NCI-H1436 treated with DMSO at 0.1 percent for 48 hours (cell line): ENCODE results near the gene CORO6.
A peak's percentile ranks its signal among the peaks of the same experiment; 100 is the strongest.

ENCODE experiments used
- DNase-seq: peaks from one replicate; lab custom pipeline; 2025; lab: John Stamatoyannopoulos, UW

The CORO6 gene

GRCh38 chr17:29630630-29631193 is 8.0 kb upstream of the CORO6 start:
- no peak for DNase-seq

DNA sequence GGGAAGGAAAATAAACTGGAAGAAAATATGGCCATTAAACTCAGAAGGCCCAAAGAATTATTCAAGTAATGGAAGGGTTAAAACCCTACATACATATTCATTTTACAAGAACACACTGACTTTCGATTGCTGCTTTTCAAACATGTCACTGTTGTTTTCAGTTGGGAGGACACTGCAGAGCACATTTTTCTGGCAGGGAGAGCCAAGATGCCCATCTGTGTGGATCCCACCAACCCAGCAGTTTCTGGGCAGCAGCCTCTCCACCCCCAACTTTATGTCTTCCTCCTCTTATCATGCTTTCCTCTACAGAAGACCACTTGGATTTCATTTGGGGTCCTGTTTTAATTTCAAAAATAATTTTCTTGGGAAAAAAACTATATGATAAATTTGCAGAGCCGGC is 7.1 kb upstream of the CORO6 start:
- DNase-seq, result no peak

DNA sequence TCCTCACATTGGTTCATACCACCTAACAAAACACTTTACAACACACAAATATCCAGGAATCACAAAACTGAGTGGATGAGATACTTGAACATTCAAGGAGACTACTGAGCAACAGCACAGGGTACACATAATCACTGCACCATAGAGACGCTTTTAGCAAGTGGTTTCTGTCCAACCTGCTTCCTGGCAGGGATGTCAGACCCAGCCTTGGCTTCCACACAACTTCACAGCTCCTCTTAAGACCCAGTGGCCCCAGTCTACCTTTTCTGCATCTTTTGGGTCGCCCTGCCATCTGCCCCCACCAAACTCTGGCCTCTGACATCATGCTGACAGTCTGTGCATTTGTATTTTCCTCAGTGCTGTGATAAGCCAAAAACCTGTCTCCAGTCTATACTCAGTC is 5.9 kb upstream of the CORO6 start:
- DNase-seq, result no peak

DNA sequence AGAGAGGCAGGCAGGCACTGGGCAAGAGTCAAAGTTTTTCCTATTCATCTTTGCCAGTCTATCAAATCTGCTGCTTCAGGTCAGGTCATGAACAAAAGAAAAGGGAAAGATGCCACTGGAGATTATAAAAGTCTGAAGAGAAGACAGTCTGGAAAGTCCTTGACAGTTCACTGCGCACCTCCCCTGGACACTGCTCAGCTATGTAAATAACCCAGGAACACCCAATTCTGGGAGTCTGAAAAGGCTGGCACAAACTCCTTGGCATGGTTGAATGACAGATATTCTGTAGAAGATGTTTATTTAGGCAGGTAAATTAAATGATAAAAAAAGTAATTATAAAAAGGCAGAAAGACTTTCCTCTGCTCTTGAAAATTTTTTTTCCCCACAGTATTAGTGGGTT is 5.2 kb upstream of the CORO6 start:
- no peak for DNase-seq

DNA sequence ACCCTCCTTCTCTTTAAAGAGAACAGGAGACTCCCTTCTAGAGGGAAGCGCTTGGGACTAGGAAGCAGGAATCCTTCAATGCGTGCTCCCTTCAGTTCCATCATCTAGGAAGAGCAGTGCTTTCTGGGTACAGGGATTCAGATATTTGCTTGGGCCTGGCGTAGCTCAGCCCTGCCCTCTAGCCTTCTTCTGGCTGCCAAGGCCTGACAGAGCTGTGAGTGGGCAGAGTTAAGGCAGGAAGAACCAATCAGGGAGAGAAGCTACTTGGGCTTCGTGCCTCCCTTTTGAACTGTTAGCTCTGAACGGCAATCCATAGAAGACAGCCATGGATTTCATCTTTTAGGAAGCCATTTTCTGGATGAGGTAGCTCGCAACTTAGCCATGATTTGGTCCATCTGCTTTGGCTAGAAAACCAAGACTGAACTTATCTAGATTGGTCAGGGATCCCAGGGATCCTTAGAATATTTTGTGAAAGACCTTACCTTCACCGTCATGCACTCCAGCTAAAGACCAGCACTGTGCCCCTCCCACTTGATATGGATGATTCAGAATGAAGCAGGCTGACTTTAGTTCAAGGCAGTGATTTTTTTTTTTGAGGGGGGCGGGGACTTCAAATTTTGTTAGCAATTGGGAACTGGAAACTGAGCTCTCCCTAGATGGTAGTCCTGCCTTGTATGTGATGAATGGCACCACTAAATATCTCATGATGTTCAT is 2.5 kb upstream of the CORO6 start:
- DNase-seq, result no peak

- DNase-seq, result no peak
These were observed 1.9 kb upstream of the CORO6 start for GRCh38 chr17:29624586-29624985.

DNA sequence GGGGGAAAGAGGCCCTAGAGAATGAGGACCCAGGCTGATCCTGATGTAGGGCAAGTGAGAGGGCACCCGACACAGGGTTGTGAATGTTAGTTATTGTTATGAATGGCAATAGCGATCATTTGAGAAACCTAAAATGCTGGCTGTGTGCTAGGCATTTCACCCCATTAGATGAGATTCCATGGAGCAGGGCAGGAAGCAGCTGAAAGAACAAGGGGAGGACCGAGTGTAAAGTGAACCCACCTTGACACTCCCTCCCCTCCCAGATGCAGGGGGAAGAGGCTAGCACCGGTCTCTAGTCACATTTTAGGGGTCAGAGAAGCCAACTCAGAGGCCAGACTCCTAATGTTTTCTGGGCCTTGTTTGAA is 553 bp upstream of the CORO6 start:
- DNase-seq, result no peak

GRCh38 chr17:29621751-29622194 is 939 bp downstream of the CORO6 start:
- DNase-seq, result no peak

- DNase-seq, result no peak
These were observed 1.8 kb downstream of the CORO6 start for GRCh38 chr17:29620779-29621500.

DNA sequence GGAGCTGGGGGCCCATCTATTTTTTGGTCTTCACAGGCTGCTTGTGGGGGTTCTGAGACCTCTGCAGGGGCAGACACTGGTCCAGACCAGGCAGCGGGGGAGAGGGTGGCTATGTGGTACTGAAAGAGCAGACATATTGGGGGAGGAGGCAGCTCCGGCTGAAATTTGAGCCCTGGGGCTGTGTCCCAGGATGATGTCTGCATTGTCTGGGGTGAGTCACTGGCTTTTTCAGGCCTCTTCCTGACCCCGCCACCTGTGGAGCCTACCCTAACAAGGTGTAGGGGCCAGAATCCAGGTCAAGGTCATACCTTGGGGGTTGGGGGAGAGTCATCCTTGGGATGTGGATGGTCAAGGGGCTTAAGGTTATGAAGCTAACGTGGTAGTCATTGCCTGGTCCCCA is 2.4 kb downstream of the CORO6 start:
- DNase-seq, result no peak

GRCh38 chr17:29619251-29619650 is 3.5 kb downstream of the CORO6 start:
- no peak for DNase-seq

DNA sequence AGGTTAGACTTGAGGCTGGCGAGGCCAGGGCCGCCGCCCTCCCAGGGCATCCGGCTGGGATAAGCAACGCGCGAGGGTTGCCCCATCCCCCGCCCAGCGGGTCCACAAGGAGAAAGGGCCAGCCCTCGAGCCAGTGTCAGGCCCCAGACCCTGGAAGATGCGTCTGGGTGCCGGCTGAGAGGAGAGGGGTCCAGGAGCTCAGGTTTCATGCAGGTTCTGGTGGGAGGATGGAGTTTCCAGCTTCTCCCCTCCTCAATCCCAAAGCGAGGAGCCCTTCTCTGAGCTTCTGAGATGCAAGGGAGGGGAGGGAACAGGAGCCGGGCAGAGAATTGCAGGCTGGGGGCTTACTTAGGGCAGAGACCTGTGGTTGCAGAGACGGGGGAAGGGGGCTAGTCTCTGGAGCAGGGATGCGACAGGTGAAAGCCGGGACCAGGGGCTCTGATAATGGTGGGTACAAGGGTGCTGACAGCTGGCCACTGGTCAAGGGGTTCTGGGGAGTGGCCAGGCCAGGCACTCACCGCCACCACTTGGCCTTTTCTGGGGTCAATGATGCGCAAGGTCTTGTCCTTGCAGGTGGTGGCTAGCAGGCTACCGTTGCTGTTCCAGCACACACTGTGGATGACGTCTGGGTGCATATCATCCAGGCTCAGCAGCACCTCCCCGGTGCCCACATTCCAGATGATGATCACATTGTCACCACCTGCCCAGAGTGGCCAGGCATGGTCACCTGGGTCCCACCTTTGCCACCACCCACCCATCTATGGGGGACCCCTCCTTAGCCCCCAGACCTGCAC is 4.2 kb downstream of the CORO6 start:
- no peak for DNase-seq

- DNase-seq, result peak; percentile 51
These were observed 5.0 kb downstream of the CORO6 start for GRCh38 chr17:29617481-29618271.

DNA sequence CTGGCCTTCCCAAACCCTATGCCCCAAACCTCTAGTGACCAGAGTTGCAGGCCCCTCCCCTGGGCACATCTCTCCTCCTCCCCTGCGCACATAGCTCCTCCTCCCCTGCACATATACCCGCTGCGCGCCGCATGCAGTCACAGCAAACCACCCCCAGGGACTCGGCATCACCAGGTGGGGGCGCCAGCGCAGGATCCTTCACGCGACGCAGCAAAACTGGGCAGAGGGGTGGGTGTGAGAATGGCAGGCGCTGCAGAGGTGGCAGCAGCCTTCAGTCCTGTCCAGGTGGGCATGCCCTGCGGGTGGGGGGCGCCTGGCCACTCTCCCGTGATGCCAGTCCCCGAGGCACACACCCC is 5.6 kb downstream of the CORO6 start:
- DNase-seq, result peak; percentile 62

DNA sequence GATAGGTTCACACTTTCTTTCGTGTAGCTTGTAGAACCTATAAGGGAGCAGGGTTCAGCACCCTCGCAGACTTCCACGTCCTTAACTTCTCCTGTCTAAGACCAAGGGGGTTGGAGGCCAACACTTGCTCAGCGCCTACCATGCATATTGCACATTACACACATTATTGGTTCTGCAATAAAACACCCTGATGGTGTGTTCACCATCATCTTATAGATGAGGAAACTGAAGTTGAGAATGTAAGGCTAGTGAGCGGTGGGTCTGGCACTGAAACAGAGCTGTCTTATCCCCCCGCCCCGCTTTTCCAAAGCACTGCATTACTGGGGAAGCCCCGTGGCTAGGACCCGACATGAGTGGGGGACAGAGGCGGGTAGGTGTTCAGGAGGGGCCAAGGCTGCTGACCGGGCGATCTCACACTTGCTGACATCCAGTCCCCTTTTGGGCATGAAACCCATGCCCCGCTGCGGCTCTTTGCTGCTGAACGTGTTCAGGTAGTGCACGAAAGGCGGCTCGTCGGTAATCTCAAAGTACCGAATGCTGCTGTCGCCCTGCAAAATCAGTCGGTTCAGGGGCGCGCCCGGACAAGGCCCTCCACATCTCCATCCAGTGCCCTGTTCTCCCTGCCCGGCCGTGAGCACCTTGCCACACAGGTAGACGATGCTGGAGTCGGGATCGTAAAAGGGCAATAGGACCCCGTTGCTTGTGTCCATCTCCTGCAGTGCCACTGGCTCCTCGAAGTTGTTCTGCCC is 6.2 kb downstream of the CORO6 start:
- DNase-seq, result no peak

- DNase-seq, result no peak
These were observed 7.0 kb downstream of the CORO6 start for GRCh38 chr17:29615492-29616299.

- no peak for DNase-seq
These were observed 7.7 kb downstream of the CORO6 start for GRCh38 chr17:29615048-29615385.

DNA sequence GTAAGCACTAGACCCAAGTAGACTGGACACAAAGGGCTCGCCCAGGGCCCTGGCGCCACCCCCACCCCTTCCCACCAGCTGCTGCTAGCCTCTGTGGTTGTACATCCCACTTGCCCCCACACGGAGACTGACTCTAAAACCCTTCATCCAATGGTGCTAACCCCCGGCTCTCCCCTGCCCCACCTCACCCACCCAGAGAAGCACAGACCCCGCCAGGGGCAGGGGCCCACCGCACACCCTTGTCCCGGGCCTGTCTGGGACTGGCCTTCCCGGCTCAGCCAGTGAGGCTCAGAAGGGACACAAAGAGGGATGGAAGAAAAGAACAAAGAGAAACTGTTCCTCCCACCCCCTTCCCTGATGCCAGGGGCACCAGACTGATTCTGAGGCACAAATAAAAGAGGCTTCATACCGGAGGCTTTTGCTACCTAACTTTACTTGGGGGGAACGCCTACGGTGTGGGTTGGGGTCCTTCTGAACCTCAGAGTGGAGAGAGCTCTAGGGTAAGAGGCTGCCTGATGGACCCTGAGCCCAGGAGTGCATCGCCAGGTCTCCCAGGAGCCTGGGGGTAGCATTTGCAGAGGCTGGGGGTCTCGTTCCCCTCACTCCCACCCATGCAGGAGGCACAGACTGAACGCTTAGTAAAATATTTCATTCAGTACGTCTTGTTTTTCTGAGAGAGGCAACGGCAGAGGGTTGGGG is 8.2 kb downstream of the CORO6 start:
- DNase-seq, result no peak

GRCh38 chr17:29613856-29614255 is 8.9 kb downstream of the CORO6 start:
- DNase-seq, result no peak

DNA sequence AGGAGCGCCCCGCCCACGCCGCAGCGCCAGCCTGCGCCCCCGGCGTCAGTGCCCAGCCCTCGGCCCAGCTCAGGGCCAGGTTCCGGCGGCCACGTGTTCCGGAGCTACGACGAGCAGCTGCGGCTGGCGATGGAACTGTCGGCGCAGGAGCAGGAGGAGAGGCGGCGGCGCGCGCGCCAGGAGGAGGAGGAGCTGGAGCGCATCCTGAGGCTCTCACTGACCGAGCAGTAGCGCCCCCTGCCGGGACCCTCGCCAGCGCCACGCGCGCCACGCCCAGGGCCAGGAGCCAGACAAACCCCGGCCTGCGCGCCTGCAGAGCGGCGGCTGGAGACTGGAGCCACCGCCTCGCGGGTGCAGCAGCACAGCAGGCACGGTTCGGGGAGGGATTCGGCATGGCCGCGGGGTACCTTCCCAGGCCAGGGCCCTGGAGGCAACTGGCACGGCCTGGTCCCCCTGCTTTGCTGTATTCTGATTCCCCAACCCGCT is 9.3 kb downstream of the CORO6 start:
- no peak for DNase-seq
